Trophoblast cell (in vitro differentiated cells and primary cell): ENCODE data around the gene C1QTNF8. TPM values are rescaled to one million over a fixed set of nuclear protein-coding genes. Genes with fewer than 3 reads are reported as not detected.

Experiments
- DNase-seq, 2 donors: peaks; one replicate each; pipeline ENCODE4 v3.0.0-alpha.2; 2016
- H2AFZ ChIP-seq: 2 replicates; pipeline ENCODE4 v1.6.1; 2013; ENCODE audit warnings: low read length, moderate library complexity, mild to moderate bottlenecking; ENCODE audit not compliant: insufficient read depth, poor library complexity
- H2AK5ac ChIP-seq: 2 replicates; pipeline ENCODE4 v1.6.1; 2013; ENCODE audit warnings: mild to moderate bottlenecking, low read length
- H2BK120ac ChIP-seq: 2 replicates; pipeline ENCODE4 v1.6.1; 2013; ENCODE audit warnings: low read length, mild to moderate bottlenecking, moderate library complexity; ENCODE audit not compliant: insufficient read depth, poor library complexity
- H2BK12ac ChIP-seq: 2 replicates; pipeline ENCODE4 v1.6.1; 2013; ENCODE audit warnings: mild to moderate bottlenecking, low read length, moderate library complexity
- H2BK5ac ChIP-seq: 2 replicates; pipeline ENCODE4 v1.6.1; 2013; ENCODE audit warnings: low read length, low read depth, moderate library complexity, mild to moderate bottlenecking; ENCODE audit not compliant: poor library complexity
- H3K14ac ChIP-seq: 2 replicates; pipeline ENCODE4 v1.6.1; 2013; ENCODE audit warnings: mild to moderate bottlenecking, low read length
- H3K18ac ChIP-seq: 2 replicates; pipeline ENCODE4 v1.6.1; 2013; ENCODE audit warnings: mild to moderate bottlenecking, low read length
- H3K23ac ChIP-seq: 2 replicates; pipeline ENCODE4 v1.6.1; 2013; ENCODE audit warnings: low read length
- H3K27ac ChIP-seq: 2 replicates; pipeline ENCODE4 v1.5.1; 2013; ENCODE audit warnings: low read depth, mild to moderate bottlenecking, inconsistent platforms, low read length, moderate library complexity
- H3K27me3 ChIP-seq: 2 replicates; pipeline ENCODE4 v1.6.1; 2013; ENCODE audit warnings: inconsistent platforms, mild to moderate bottlenecking, low read length, moderate library complexity; ENCODE audit not compliant: insufficient read depth
- H3K36me3 ChIP-seq, 2 experiments: 1 replicate in 1 of 2; 2 replicates in 1 of 2; pipeline ENCODE4 v1.6.1; 2013; ENCODE audit warnings: low read length in 2 of 2, mild to moderate bottlenecking in 2 of 2, moderate library complexity in 1 of 2; ENCODE audit not compliant: insufficient read depth in 2 of 2, control insufficient read depth in 1 of 2
- H3K4ac ChIP-seq: 2 replicates; pipeline ENCODE4 v1.6.1; 2013; ENCODE audit warnings: low read depth, mild to moderate bottlenecking, low read length, moderate library complexity
- H3K4me1 ChIP-seq, 2 experiments: 1 replicate in 1 of 2; 2 replicates in 1 of 2; pipeline ENCODE4 v1.6.1; 2013; ENCODE audit warnings: low read length in 2 of 2, mild to moderate bottlenecking in 2 of 2, moderate library complexity in 1 of 2; ENCODE audit not compliant: insufficient read depth in 2 of 2, control insufficient read depth in 1 of 2
- H3K4me2 ChIP-seq: 2 replicates; pipeline ENCODE4 v1.6.1; 2013; ENCODE audit warnings: inconsistent platforms, mild to moderate bottlenecking, low read length, moderate library complexity
- H3K4me3 ChIP-seq: 2 replicates; pipeline ENCODE4 v1.5.1; 2013; ENCODE audit warnings: mild to moderate bottlenecking, low read depth, low read length, inconsistent platforms
- H3K79me1 ChIP-seq: one replicate; pipeline ENCODE4 v1.6.1; 2013; ENCODE audit warnings: low read length
- H3K79me2 ChIP-seq: 2 replicates; pipeline ENCODE4 v1.6.1; 2013; ENCODE audit warnings: low read length, mild to moderate bottlenecking; ENCODE audit not compliant: control insufficient read depth, insufficient read depth, poor library complexity
- H3K9ac ChIP-seq: 2 replicates; pipeline ENCODE4 v1.6.1; 2013; ENCODE audit warnings: mild to moderate bottlenecking, low read length
- H3K9me3 ChIP-seq: 2 replicates; pipeline ENCODE4 v1.6.1; 2013; ENCODE audit warnings: low read depth, mild to moderate bottlenecking, control low read depth, inconsistent platforms, low read length; ENCODE audit not compliant: insufficient read depth
- H4K12ac ChIP-seq: 2 replicates; pipeline ENCODE4 v1.6.1; 2013; ENCODE audit warnings: low read depth, mild to moderate bottlenecking, low read length, moderate library complexity
- H4K8ac ChIP-seq: 2 replicates; pipeline ENCODE4 v1.6.1; 2013; ENCODE audit warnings: low read depth, mild to moderate bottlenecking, low read length, moderate library complexity
- H4K91ac ChIP-seq: one replicate; pipeline ENCODE4 v1.6.1; 2013; ENCODE audit warnings: low read depth, mild to moderate bottlenecking, low read length, moderate library complexity
- WGBS: extraction: QIAGEN DNeasy Blood & Tissue Kit; methylation state at CpG from one replicate; pipeline ENCODE4 v1.1.7; 2013; ENCODE audit warnings: missing lambda C conversion rate; ENCODE audit not compliant: insufficient read length, insufficient coverage; ENCODE audit errors: extremely low coverage; 5-methylcytosine and 5-hydroxymethylcytosine counted together
- polyA plus RNA-seq: library from polyadenylated mRNA; stranded (reverse); fragments of 200-250 nt; gene quantifications from 2 replicates; pipeline ENCODE4 v1.2.3, GENCODE V29; 2013

Gene C1QTNF8, protein sequence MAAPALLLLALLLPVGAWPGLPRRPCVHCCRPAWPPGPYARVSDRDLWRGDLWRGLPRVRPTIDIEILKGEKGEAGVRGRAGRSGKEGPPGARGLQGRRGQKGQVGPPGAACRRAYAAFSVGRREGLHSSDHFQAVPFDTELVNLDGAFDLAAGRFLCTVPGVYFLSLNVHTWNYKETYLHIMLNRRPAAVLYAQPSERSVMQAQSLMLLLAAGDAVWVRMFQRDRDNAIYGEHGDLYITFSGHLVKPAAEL
- not detected in 2 replicates for polyA plus RNA-seq

DNA sequence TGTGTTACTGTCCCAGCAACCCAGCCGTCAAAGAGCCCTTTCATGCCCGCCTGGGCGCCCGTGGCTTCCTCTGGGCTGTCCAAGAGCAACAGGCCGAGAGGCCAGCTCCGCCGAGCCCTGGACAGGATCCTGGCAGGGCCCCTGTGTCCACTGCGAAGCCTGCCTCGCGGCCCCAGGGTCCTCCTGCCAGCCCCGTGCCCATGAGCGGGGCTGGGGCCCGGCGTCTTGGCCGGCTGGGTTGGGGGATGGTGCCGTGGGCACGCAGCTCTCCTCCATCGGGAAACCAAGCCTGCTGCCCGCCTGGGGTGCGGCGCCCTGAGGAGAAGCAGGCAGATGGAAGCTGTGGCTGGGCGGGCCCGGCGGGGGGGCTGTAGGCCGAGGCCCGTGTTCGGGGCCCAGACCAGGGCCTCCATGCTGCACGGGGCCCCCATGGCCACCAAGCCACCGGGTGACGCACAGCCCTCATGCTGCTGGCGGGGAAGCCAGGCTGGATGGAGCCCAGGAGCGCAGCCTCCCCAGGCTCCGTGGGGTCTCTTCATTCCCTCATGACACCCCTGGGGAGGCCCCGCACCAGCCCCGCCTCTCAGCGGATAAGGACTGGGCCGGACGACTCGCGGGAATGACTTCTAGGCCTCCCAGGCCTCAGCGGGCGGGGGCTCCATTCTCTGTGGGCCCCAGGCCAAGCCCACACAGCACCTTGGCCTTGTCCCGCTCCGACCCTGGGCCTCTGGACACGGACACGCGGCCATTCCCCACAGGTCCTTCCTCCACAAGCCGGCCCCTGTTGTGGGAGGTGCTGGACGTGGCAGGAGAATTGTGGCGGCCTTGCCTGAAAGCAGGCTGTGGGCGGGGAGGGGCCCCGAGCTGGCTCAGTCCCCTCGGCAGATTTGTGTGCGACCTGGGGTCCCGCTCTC, at the start of gene C1QTNF8:
Gene C1QTNF8, minus strand, starts transcription at position 76 of the 914 bp plus-strand sequence. CDS start 1,322 bp downstream, outside the sequence.
- H3K79me2 ChIP-seq, result no peaks in the 10 kb centered on the region
- no peak within 1 kb of the TSS for H3K9ac ChIP-seq
- no peak for DNase-seq
- H2BK120ac ChIP-seq, result no peak within 1 kb of the TSS
- H4K12ac ChIP-seq, result no peak within 1 kb of the TSS
- no peak within 1 kb of the TSS for H3K4me3 ChIP-seq
- H3K23ac ChIP-seq, result no peak within 1 kb of the TSS
- H3K4ac ChIP-seq, result no peak within 1 kb of the TSS
- H3K79me1 ChIP-seq, result no peaks in the 10 kb centered on the region
- no peak within 1 kb of the TSS for H4K8ac ChIP-seq
- H2BK5ac ChIP-seq, result no peak within 1 kb of the TSS
- H3K9me3 ChIP-seq, result peaks cover 2% of the 10 kb centered on the region
- H3K36me3 ChIP-seq, result no peaks in the 10 kb centered on the region
- no peak within 1 kb of the TSS for H3K27ac ChIP-seq
- no peak within 1 kb of the TSS for H3K14ac ChIP-seq
- no peak within 1 kb of the TSS for H3K4me2 ChIP-seq
- no peak within 1 kb of the TSS for H2AFZ ChIP-seq
- H2AK5ac ChIP-seq, result no peak within 1 kb of the TSS
- no peaks in the 10 kb centered on the region for H3K4me1 ChIP-seq
- H2BK12ac ChIP-seq, result no peak within 1 kb of the TSS
- no peak within 1 kb of the TSS for H3K18ac ChIP-seq
- H4K91ac ChIP-seq, result no peak within 1 kb of the TSS
- no peaks in the 10 kb centered on the region for H3K27me3 ChIP-seq
- WGBS, result no CpG with 5 or more reads among the region's 55 CpGs

DNA sequence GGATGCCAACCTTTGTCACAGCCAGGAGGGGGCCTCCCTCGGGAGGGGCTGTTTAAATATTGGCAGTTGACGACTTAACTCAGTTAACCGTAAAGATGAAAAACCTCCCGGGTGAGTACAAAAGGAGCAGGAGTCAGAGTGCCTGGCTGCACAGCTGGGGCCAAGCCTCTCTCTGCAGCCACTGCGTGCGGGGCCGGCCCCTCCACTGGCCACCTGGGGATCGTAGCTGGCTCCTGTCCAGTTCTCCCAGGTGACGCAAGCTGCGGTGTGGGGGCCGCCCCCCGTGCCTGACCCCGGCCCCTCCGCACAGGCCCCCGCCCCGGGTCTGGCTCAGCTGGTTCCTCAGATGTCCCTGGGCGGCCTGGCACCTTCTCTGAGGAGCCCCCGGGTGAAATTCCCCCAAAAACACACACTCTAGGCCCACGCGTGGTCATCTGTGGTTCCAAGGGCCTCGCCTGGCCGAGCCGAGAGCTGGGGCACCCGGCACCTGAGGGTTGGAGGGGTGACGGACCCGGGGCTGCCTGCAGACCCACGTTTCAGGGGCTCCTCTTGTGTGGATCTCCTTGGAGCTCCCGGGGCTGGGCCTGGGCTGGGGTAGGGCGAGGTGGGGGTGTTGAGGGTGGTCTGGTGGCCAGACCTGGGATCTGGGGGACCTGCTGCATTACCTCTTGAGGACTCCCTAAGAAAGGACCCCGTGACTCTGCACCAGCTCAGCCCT, 49.5 kb upstream of the C1QTNF8 start:
- H4K91ac ChIP-seq, result no peak overlapping the region
- H3K18ac ChIP-seq, result no peak overlapping the region
- H3K79me1 ChIP-seq, result no peaks in the 10 kb centered on the region
- no peaks in the 10 kb centered on the region for H3K79me2 ChIP-seq
- no peak overlapping the region for H2BK12ac ChIP-seq
- no peaks in the 10 kb centered on the region for H3K27me3 ChIP-seq
- no peak overlapping the region for H3K23ac ChIP-seq
- H4K8ac ChIP-seq, result no peak overlapping the region
- H3K4me1 ChIP-seq, result no peaks in the 10 kb centered on the region
- no CpG with 5 or more reads among the region's 30 CpGs for WGBS
- H3K4ac ChIP-seq, result no peak overlapping the region
- H3K4me3 ChIP-seq, result no peak overlapping the region
- H4K12ac ChIP-seq, result no peak overlapping the region
- DNase-seq, result no peak
- no peak overlapping the region for H3K14ac ChIP-seq
- H3K9ac ChIP-seq, result no peak overlapping the region
- no peak overlapping the region for H2BK120ac ChIP-seq
- no peak overlapping the region for H3K27ac ChIP-seq
- H2AK5ac ChIP-seq, result no peak overlapping the region
- no peak overlapping the region for H3K4me2 ChIP-seq
- H2BK5ac ChIP-seq, result no peak overlapping the region
- H2AFZ ChIP-seq, result no peak overlapping the region
- H3K36me3 ChIP-seq, result no peaks in the 10 kb centered on the region
- peaks cover 6% of the 10 kb centered on the region for H3K9me3 ChIP-seq

DNA sequence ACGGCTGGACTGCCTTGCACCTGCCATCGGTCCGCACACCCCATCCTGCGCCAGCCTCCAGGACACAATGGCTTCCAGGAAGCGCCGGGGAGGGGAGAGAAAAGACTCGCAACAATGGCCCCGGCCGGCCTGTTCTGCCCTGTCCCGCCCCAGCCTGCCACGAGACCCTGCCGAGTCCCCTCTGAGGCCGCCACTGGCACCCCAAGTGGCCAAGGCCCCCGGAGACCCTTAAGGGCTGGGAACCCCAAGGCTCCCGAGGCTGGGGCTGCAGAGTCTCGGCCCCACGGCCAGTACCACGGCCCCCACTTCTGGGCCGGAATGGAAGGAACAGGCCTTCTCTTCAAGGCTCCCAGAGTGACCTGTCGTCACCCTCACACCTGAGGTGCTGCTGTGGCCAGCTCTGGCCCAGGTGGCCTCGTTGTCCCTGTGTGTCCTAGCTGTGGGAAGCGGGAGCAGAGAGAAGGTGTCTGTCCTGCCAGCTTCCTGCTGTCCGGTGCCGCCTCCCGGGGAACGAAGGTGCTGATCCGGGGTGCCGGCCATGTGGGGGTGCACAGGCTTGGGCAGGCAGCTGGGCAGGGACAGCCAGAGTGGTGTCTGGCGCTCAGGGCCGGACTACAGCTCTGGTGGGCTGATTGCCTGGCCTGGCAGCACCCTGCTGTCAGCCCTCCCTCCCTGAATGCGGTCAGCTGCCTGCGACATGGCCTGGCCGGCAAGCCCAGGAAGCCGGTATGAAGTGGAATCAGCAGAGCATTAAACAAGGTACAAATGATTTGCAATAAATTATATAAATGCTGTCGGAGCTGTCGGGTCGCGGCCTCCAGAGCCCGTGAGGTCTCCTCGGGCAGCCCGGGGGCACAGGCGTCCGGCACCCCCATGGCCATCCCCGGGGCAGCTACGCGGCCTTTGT, 48.7 kb upstream of the C1QTNF8 start:
- DNase-seq, result no peak
- Histone ChIP-seq H3K4me3 (no peak overlapping the region), H3K27me3 (no peaks in the 10 kb centered on the region)

More for the DNA sequence above, 48.7 kb upstream of the C1QTNF8 start:
- H3K4ac ChIP-seq, result no peak overlapping the region
- no peak overlapping the region for H2AFZ ChIP-seq
- H2BK12ac ChIP-seq, result no peak overlapping the region
- no peak overlapping the region for H3K23ac ChIP-seq
- H3K9ac ChIP-seq, result no peak overlapping the region
- no peak overlapping the region for H2BK5ac ChIP-seq
- H2BK120ac ChIP-seq, result no peak overlapping the region
- no peak overlapping the region for H3K4me2 ChIP-seq
- no peak overlapping the region for H4K91ac ChIP-seq
- H4K8ac ChIP-seq, result no peak overlapping the region
- no peak overlapping the region for H3K27ac ChIP-seq
- no peaks in the 10 kb centered on the region for H3K4me1 ChIP-seq
- H2AK5ac ChIP-seq, result no peak overlapping the region
- H3K79me1 ChIP-seq, result no peaks in the 10 kb centered on the region
- no peak overlapping the region for H4K12ac ChIP-seq
- no CpG with 5 or more reads among the region's 46 CpGs for WGBS
- no peaks in the 10 kb centered on the region for H3K79me2 ChIP-seq
- no peak overlapping the region for H3K18ac ChIP-seq
- no peak overlapping the region for H3K14ac ChIP-seq
- peaks cover 6% of the 10 kb centered on the region for H3K9me3 ChIP-seq
- no peaks in the 10 kb centered on the region for H3K36me3 ChIP-seq
